ENCODE results near the gene USP1. TPM values are rescaled to one million over a fixed set of nuclear protein-coding genes. Genes with fewer than 3 reads are reported as not detected.

The USP1 gene
- total RNA-seq, 1 experiment from 2014 or later, result 42.9 TPM

DNA sequence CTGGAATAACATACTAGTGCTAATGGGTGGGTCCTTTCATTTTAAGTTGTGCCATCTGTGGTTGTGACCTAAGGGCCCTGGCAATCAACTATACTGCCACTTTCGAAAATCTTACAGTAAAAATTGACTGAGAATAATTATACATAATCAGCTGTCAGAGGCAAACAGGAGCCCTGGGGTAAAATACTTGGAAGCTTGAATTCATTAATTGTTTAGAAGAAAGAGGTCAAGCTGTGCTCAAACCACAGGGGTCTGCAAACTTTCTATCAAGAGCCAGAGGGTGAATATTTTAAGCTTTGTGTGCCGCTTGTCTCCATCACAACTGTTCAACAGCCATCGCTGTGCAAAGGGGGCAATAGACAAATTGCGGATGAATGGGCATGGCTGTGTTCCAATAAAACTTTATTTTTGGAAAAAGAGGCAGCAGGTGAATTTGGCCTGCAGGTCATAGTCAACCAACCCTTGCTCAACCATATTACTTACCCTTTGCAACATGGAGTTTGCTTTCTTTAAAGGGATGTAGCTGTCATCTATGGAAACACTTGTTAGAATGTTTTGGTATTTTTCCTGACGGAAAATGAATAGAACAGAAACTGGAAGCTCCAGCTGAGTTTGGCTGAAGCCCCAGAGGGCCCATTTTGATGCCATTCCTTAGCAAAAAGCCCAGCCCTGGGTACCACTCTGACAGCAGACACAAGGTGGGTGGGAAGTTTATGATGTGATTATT, 35.7 kb upstream of the USP1 start:
- BruUV-seq (replicated peaks), result no TSS peak
- in situ Hi-C loops (cut with HindIII; ENCODE audit: low pct_unique_long_range_greater_than_20kb, low sequenced_read_pairs), result no loop called here
- ATAC-seq (no peak), DNase-seq (ENCODE audit: low read depth, low spot score) (no peak)
- Histone ChIP-seq H3K4me1 (ENCODE audit: control insufficient read depth, insufficient read depth, low read length) (no peaks in the 10 kb centered on the region), H3K27ac (ENCODE audit: low read length) (no peak overlapping the region), H3K4me3 (ENCODE audit: low read depth in 2 of 2, low read length in 2 of 2) (no peak overlapping the region), H3K36me3 (ENCODE audit: control insufficient read depth, insufficient read depth, low read length) (no peaks in the 10 kb centered on the region), H3K27me3 (ENCODE audit: control insufficient read depth, insufficient read depth, low read length) (no peaks in the 10 kb centered on the region), H3K9me3 (ENCODE audit: control insufficient read depth, insufficient read depth, low read depth, low read length) (no peaks in the 10 kb centered on the region)
- intact Hi-C loops (cut with micrococcal nuclease; ENCODE audit: unreplicated experiment), result no loop called here
- TF ChIP-seq, protein P1, sequence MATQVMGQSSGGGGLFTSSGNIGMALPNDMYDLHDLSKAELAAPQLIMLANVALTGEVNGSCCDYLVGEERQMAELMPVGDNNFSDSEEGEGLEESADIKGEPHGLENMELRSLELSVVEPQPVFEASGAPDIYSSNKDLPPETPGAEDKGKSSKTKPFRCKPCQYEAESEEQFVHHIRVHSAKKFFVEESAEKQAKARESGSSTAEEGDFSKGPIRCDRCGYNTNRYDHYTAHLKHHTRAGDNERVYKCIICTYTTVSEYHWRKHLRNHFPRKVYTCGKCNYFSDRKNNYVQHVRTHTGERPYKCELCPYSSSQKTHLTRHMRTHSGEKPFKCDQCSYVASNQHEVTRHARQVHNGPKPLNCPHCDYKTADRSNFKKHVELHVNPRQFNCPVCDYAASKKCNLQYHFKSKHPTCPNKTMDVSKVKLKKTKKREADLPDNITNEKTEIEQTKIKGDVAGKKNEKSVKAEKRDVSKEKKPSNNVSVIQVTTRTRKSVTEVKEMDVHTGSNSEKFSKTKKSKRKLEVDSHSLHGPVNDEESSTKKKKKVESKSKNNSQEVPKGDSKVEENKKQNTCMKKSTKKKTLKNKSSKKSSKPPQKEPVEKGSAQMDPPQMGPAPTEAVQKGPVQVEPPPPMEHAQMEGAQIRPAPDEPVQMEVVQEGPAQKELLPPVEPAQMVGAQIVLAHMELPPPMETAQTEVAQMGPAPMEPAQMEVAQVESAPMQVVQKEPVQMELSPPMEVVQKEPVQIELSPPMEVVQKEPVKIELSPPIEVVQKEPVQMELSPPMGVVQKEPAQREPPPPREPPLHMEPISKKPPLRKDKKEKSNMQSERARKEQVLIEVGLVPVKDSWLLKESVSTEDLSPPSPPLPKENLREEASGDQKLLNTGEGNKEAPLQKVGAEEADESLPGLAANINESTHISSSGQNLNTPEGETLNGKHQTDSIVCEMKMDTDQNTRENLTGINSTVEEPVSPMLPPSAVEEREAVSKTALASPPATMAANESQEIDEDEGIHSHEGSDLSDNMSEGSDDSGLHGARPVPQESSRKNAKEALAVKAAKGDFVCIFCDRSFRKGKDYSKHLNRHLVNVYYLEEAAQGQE (IDR thresholded peaks at IDR 0.05; ENCODE audit: insufficient read depth in 1 of 2, low read depth in 2 of 2, low read length in 1 of 2), result no peak
- TF ChIP-seq, protein P2, sequence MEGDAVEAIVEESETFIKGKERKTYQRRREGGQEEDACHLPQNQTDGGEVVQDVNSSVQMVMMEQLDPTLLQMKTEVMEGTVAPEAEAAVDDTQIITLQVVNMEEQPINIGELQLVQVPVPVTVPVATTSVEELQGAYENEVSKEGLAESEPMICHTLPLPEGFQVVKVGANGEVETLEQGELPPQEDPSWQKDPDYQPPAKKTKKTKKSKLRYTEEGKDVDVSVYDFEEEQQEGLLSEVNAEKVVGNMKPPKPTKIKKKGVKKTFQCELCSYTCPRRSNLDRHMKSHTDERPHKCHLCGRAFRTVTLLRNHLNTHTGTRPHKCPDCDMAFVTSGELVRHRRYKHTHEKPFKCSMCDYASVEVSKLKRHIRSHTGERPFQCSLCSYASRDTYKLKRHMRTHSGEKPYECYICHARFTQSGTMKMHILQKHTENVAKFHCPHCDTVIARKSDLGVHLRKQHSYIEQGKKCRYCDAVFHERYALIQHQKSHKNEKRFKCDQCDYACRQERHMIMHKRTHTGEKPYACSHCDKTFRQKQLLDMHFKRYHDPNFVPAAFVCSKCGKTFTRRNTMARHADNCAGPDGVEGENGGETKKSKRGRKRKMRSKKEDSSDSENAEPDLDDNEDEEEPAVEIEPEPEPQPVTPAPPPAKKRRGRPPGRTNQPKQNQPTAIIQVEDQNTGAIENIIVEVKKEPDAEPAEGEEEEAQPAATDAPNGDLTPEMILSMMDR (IDR thresholded peaks at IDR 0.05), result no peak
- POLR2A ChIA-PET, result no interaction called here
- CTCF ChIA-PET, result no interaction called here

DNA sequence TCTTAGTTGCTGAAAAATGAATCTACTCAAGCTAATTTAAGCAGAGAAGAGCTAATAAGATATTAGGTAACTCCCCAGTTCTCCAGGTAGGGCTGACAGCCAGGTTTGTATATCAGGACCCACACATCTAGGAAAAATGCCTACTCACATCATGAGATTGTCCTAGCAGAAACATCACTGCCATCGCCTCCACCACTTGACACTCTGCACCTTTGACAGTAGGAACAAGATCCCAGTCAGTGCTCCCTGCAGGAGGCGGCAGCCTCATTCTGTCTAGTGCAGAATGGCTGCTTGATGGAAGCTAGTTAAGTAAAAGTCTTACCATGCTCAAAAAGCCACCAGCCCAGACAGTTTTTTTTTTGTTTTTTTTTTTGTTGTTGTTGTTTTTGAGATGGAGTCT, 31.6 kb upstream of the USP1 start:
- Histone ChIP-seq H3K4me3 (ENCODE audit: low read depth in 2 of 2, low read length in 2 of 2) (no peak overlapping the region), H3K9me3 (ENCODE audit: control insufficient read depth, insufficient read depth, low read depth, low read length) (no peaks in the 10 kb centered on the region), H3K27ac (ENCODE audit: low read length) (no peak overlapping the region), H3K4me1 (ENCODE audit: control insufficient read depth, insufficient read depth, low read length) (no peaks in the 10 kb centered on the region), H3K27me3 (ENCODE audit: control insufficient read depth, insufficient read depth, low read length) (no peaks in the 10 kb centered on the region), H3K36me3 (ENCODE audit: control insufficient read depth, insufficient read depth, low read length) (no peaks in the 10 kb centered on the region)
- no TSS peak for BruUV-seq (replicated peaks)
- in situ Hi-C loops (cut with HindIII; ENCODE audit: low pct_unique_long_range_greater_than_20kb, low sequenced_read_pairs) (no loop called here), intact Hi-C loops (cut with micrococcal nuclease; ENCODE audit: unreplicated experiment) (no loop called here)
- ATAC-seq (no peak), DNase-seq (ENCODE audit: low read depth, low spot score) (no peak)
- TF ChIP-seq TCF7L2 (IDR thresholded peaks at IDR 0.05; ENCODE audit: low read depth, low read length) (no peak), SIN3A (IDR thresholded peaks at IDR 0.05; ENCODE audit: borderline replicate concordance, insufficient read depth, low read depth, low read length) (no peak), POLR2AphosphoS5 (IDR thresholded peaks at IDR 0.05; ENCODE audit: low read depth, low read length) (no peak)
- TF ChIP-seq, protein P1 (IDR thresholded peaks at IDR 0.05; ENCODE audit: insufficient read depth in 1 of 2, low read depth in 2 of 2, low read length in 1 of 2), result no peak
- TF ChIP-seq, protein P2 (IDR thresholded peaks at IDR 0.05), result no peak
- POLR2A ChIA-PET, result no interaction called here
- CTCF ChIA-PET, result interaction anchor here (0.6 to 1.1 kb wide), 2 partner anchors 223 to 229 kb away, joined by 5 to 6 read pairs; no protein-coding TSS in a partner anchor
